SK-N-SH (cell line): Measurements from ENCODE around the gene FCMR. TPM values are rescaled to one million over a fixed set of nuclear protein-coding genes. Genes with fewer than 3 reads are reported as not detected.

Experiments used
- CTCF ChIA-PET: fragments of 300-600, 350-600 bp; formaldehyde crosslinking; extraction: SDS; loops from one replicate; lab custom pipeline; 2021; lab: Yijun Ruan, JAX
- POLR2A ChIA-PET: fragments of 350-600 bp; sonication (Branson Sonifier 250); formaldehyde crosslinking; extraction: SDS; loops from one replicate; lab custom pipeline; 2020; ENCODE audit warnings: antibody characterized with exemption, inconsistent platforms; lab: Yijun Ruan, JAX
- DNase-seq: peaks from one replicate; pipeline ENCODE4 v3.0.0; 2012
- H2AFZ ChIP-seq: fragments of 200-600 bp; sonication (generic); 2 replicates; pipeline ENCODE4 v1.8.1; 2016; ENCODE audit warnings: antibody characterized with exemption, mild to moderate bottlenecking, low read depth
- H3F3A ChIP-seq: fragments of 200-600 bp; sonication (generic); replicated peaks from 2 replicates; pipeline ENCODE3; 2016; ENCODE audit warnings: antibody characterized with exemption, mild to moderate bottlenecking; ENCODE audit not compliant: insufficient read depth
- H3K27ac ChIP-seq, 2 experiments: fragments of 200-500 bp in 1 of 2; fragments of 200-600 bp in 1 of 2; sonication (Bioruptor generic) in 1 of 2; sonication (generic), shearing (Covaris generic) in 1 of 2; 2 replicates each; pipeline versions ENCODE4 v1.5.1 to v1.6.1; 2014 to 2016; ENCODE audit warnings: low read depth in 2 of 2, inconsistent platforms in 1 of 2, low read length in 1 of 2, mild to moderate bottlenecking in 1 of 2, mixed read lengths in 1 of 2
- H3K27me3 ChIP-seq: fragments of 200-600 bp; sonication (generic), shearing (Covaris generic); 2 replicates; pipeline ENCODE4 v1.6.1; 2016; ENCODE audit warnings: mixed run types; ENCODE audit not compliant: insufficient read depth
- H3K36me3 ChIP-seq, 2 experiments: fragments of 200-500 bp in 1 of 2; fragments of 200-600 bp in 1 of 2; sonication (Bioruptor generic) in 1 of 2; sonication (generic) in 1 of 2; replicated peaks in 1 of 2; 2 replicates each; pipeline versions ENCODE3 to v1.5.1; 2014 to 2016; ENCODE audit warnings: low read length in 1 of 2, mild to moderate bottlenecking in 1 of 2; ENCODE audit not compliant: insufficient read depth in 2 of 2, control insufficient read depth in 1 of 2
- H3K4me1 ChIP-seq, 2 experiments: fragments of 200-500 bp in 1 of 2; fragments of 200-600 bp in 1 of 2; sonication (Bioruptor generic) in 1 of 2; sonication (generic), shearing (Covaris generic) in 1 of 2; 2 replicates each; pipeline versions ENCODE4 v1.5.1 to v1.6.1; 2014 to 2016; ENCODE audit warnings: low read depth in 1 of 2, low read length in 1 of 2, mixed run types in 1 of 2; ENCODE audit not compliant: insufficient read depth in 2 of 2, control insufficient read depth in 1 of 2
- H3K4me2 ChIP-seq: fragments of 200-600 bp; sonication (generic), shearing (Covaris generic); 2 replicates; pipeline ENCODE4 v1.6.1; 2017; ENCODE audit warnings: mixed run types
- H3K4me3 ChIP-seq, 2 experiments: fragments of 200-500 bp in 1 of 2; fragments of 200-600 bp in 1 of 2; sonication (Bioruptor generic) in 1 of 2; sonication (generic), shearing (Covaris generic) in 1 of 2; 2 replicates each; pipeline versions ENCODE4 v1.5.1 to v1.8.1; 2014 to 2016; ENCODE audit warnings: low read depth in 2 of 2, inconsistent platforms in 1 of 2, low read length in 1 of 2, mild to moderate bottlenecking in 1 of 2, mixed read lengths in 1 of 2, moderate library complexity in 1 of 2
- H3K79me2 ChIP-seq: fragments of 200-600 bp; sonication (generic); 2 replicates; pipeline ENCODE4 v1.8.1; 2017; ENCODE audit warnings: mild to moderate bottlenecking; ENCODE audit not compliant: insufficient read depth
- H3K9ac ChIP-seq: fragments of 200-600 bp; sonication (generic); 2 replicates; pipeline ENCODE4 v1.6.1; 2017; ENCODE audit warnings: mixed run types
- H3K9me2 ChIP-seq: fragments of 200-600 bp; sonication (generic); 2 replicates; pipeline ENCODE4 v1.6.1; 2017; ENCODE audit warnings: mixed run types
- H3K9me3 ChIP-seq: fragments of 200-600 bp; sonication (generic); 2 replicates; pipeline ENCODE4 v1.6.1; 2017; ENCODE audit warnings: mixed run types, mild to moderate bottlenecking, moderate library complexity
- H4K20me1 ChIP-seq: fragments of 200-600 bp; sonication (generic); 2 replicates; pipeline ENCODE4 v1.6.1; 2017; ENCODE audit warnings: mild to moderate bottlenecking, mixed run types; ENCODE audit not compliant: insufficient read depth
- CHD2 ChIP-seq: fragments of 150-350 bp; IDR thresholded peaks from 2 replicates; pipeline ENCODE4 v1.6.1; 2018; ENCODE audit warnings: low read length; ENCODE audit not compliant: partially characterized antibody
- ELF1 ChIP-seq: IDR thresholded peaks from 2 replicates; pipeline ENCODE4 v1.4.0; 2012
- EZH2phosphoT487 ChIP-seq: fragments of 200-600 bp; sonication (generic); IDR thresholded peaks from 2 replicates; pipeline ENCODE4 v1.6.1; 2017; ENCODE audit warnings: low read depth, mixed run types, mild to moderate bottlenecking, antibody characterized with exemption, moderate library complexity, borderline replicate concordance
- FOSL2 ChIP-seq: IDR thresholded peaks from 2 replicates; pipeline ENCODE4 v1.4.0; 2012; ENCODE audit warnings: low read depth, mild to moderate bottlenecking, moderate library complexity, borderline replicate concordance
- FOXJ3 ChIP-seq: sonication (generic); formaldehyde crosslinking; IDR thresholded peaks from 2 replicates; pipeline ENCODE4 v1.5.1; 2020; ENCODE audit warnings: mild to moderate bottlenecking, missing genetic modification reagents
- FOXM1 ChIP-seq: IDR thresholded peaks from 2 replicates; pipeline ENCODE4 v1.4.0; 2012; ENCODE audit warnings: low read depth, mild to moderate bottlenecking
- GATA2 ChIP-seq: sonication (generic); formaldehyde crosslinking; IDR thresholded peaks from 2 replicates; pipeline ENCODE4 v1.5.0; 2020; ENCODE audit warnings: mild to moderate bottlenecking, missing genetic modification reagents
- MEF2A ChIP-seq: IDR thresholded peaks from 2 replicates; pipeline ENCODE4 v1.4.0; 2012; ENCODE audit warnings: low read depth, borderline replicate concordance
- NFIC ChIP-seq: IDR thresholded peaks from 2 replicates; pipeline ENCODE4 v1.4.0; 2012; ENCODE audit warnings: borderline replicate concordance
- RAD21 ChIP-seq: IDR thresholded peaks from 2 replicates; pipeline ENCODE4 v1.6.1; 2012; ENCODE audit warnings: mild to moderate bottlenecking, low read length
- RCOR1 ChIP-seq: fragments of 150-350 bp; IDR thresholded peaks from 2 replicates; pipeline ENCODE4 v1.6.1; 2017; ENCODE audit warnings: antibody characterized with exemption, low read length
- TCF12 ChIP-seq: IDR thresholded peaks from 2 replicates; pipeline ENCODE4 v1.4.0; 2012
- TEAD4 ChIP-seq: IDR thresholded peaks from 2 replicates; pipeline ENCODE4 v1.4.0; 2012; ENCODE audit warnings: mild to moderate bottlenecking, borderline replicate concordance; ENCODE audit not compliant: insufficient read depth
- whole genome bisulfite sequencing: methylation state at CpG from one replicate; pipeline ENCODE4 v1.1.6; 2017; ENCODE audit warnings: low lambda C conversion rate; 5-methylcytosine and 5-hydroxymethylcytosine counted together
- polyA plus RNA-seq, 3 experiments: library from polyadenylated mRNA; depleted of rRNA; stranded (reverse); fragments of >200 nt; gene quantifications; 2 replicates each; pipeline ENCODE4 v1.2.3, GENCODE V29; 2012
- TF ChIP-seq, protein P1 (sequence below): IDR thresholded peaks from 2 replicates; pipeline ENCODE4 v1.4.0; 2012; ENCODE audit warnings: low read depth, borderline replicate concordance
- TF ChIP-seq, protein P2 (sequence below): fragments of 150-350 bp; IDR thresholded peaks from 2 replicates; pipeline ENCODE4 v1.6.1; 2017; ENCODE audit warnings: antibody characterized with exemption, low read length, low read depth, borderline replicate concordance
- TF ChIP-seq, protein P3 (sequence below): IDR thresholded peaks from 2 replicates; pipeline ENCODE4 v1.6.1; 2012; ENCODE audit warnings: mild to moderate bottlenecking, low read depth, low read length, moderate library complexity
- TF ChIP-seq, protein P4 (sequence below): IDR thresholded peaks from 2 replicates; pipeline ENCODE4 v1.4.0; 2012; ENCODE audit warnings: low read depth

FCMR gene
- polyA plus RNA-seq, 1 of the 3 experiments (the other 2 are of a cell fraction), result 0.15 TPM

DNA sequence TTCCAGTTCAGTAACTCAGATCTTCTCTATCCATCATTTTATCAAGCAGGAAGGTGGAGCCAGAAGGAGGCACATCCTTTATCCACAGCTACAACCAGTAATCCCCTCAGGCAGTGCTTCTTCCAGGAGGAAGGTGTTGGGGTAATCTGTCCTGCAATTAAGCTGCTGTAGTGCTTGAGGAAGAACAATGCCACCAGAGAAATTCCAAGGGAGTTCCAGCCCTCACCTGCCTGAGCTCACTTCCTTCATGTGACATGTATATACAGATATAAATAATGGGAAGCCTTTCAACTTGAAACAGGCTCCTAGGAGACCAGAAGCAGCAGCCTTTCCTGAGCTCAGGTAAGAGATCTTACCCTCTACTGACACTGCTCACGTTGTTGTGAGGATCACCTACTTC is 58.5 kb downstream of the FCMR start:
- TF ChIP-seq, protein P1, sequence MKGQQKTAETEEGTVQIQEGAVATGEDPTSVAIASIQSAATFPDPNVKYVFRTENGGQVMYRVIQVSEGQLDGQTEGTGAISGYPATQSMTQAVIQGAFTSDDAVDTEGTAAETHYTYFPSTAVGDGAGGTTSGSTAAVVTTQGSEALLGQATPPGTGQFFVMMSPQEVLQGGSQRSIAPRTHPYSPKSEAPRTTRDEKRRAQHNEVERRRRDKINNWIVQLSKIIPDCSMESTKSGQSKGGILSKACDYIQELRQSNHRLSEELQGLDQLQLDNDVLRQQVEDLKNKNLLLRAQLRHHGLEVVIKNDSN, result no peak
- TF ChIP-seq ELF1 (no peak), GATA2 (CRISPR knock-in tag) (no peak), NFIC (no peak), FOSL2 (no peak), MEF2A (no peak), FOXM1 (no peak), CHD2 (no peak), TCF12 (no peak), RCOR1 (no peak), FOXJ3 (CRISPR knock-in tag) (no peak), RAD21 (no peak), EZH2phosphoT487 (no peak), TEAD4 (no peak)
- TF ChIP-seq, protein P2, sequence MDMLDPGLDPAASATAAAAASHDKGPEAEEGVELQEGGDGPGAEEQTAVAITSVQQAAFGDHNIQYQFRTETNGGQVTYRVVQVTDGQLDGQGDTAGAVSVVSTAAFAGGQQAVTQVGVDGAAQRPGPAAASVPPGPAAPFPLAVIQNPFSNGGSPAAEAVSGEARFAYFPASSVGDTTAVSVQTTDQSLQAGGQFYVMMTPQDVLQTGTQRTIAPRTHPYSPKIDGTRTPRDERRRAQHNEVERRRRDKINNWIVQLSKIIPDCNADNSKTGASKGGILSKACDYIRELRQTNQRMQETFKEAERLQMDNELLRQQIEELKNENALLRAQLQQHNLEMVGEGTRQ, result no peak
- TF ChIP-seq, protein P3, sequence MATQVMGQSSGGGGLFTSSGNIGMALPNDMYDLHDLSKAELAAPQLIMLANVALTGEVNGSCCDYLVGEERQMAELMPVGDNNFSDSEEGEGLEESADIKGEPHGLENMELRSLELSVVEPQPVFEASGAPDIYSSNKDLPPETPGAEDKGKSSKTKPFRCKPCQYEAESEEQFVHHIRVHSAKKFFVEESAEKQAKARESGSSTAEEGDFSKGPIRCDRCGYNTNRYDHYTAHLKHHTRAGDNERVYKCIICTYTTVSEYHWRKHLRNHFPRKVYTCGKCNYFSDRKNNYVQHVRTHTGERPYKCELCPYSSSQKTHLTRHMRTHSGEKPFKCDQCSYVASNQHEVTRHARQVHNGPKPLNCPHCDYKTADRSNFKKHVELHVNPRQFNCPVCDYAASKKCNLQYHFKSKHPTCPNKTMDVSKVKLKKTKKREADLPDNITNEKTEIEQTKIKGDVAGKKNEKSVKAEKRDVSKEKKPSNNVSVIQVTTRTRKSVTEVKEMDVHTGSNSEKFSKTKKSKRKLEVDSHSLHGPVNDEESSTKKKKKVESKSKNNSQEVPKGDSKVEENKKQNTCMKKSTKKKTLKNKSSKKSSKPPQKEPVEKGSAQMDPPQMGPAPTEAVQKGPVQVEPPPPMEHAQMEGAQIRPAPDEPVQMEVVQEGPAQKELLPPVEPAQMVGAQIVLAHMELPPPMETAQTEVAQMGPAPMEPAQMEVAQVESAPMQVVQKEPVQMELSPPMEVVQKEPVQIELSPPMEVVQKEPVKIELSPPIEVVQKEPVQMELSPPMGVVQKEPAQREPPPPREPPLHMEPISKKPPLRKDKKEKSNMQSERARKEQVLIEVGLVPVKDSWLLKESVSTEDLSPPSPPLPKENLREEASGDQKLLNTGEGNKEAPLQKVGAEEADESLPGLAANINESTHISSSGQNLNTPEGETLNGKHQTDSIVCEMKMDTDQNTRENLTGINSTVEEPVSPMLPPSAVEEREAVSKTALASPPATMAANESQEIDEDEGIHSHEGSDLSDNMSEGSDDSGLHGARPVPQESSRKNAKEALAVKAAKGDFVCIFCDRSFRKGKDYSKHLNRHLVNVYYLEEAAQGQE, result no peak
- TF ChIP-seq, protein P4, sequence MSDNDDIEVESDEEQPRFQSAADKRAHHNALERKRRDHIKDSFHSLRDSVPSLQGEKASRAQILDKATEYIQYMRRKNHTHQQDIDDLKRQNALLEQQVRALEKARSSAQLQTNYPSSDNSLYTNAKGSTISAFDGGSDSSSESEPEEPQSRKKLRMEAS, result no peak
- TF ChIP-seq, all 33 proteins: peak for 0
- ChIA-PET POLR2A (no interaction called here), CTCF (interaction anchor here (1.6 kb wide), 1 partner anchor 16 kb away, joined by 4 read pairs; no protein-coding TSS in a partner anchor)
- Histone ChIP-seq H3K9me3 (no peaks in the 10 kb centered on the region), H3K9me2 (no peaks in the 10 kb centered on the region), H3K4me2 (no peak overlapping the region), H3K4me1 (no peaks in the 10 kb centered on the region; a peak in 1 of 4 replicates), H3K79me2 (no peaks in the 10 kb centered on the region), H4K20me1 (no peaks in the 10 kb centered on the region), H2AFZ (no peak overlapping the region), H3K27me3 (peaks cover 5% of the 10 kb centered on the region; the same call in 1 of the 2 replicates), H3K4me3 (no peak overlapping the region), H3F3A (no peaks in the 10 kb centered on the region), H3K36me3 (no peaks in the 10 kb centered on the region), H3K27ac (no peak overlapping the region), H3K9ac (no peak overlapping the region)
- 13% methylated on average over 1 of the region's 1 CpG for WGBS
- DNase-seq, result no peak
